HepG2 (cell line): ENCODE results near the gene CES2. TPM values are rescaled to one million over a fixed set of nuclear protein-coding genes. Genes with fewer than 3 reads are reported as not detected.

Experiments used
- BRCA1 ChIP-seq: sonication (generic); formaldehyde crosslinking; IDR thresholded peaks from 2 replicates; pipeline ENCODE4 v1.4.0; 2020; ENCODE audit warnings: missing genetic modification reagents
- CBX1 ChIP-seq: IDR thresholded peaks from one replicate; pipeline ENCODE4 v1.6.1; 2016; ENCODE audit warnings: antibody characterized with exemption, low read depth
- CHD2 ChIP-seq: IDR thresholded peaks from 2 replicates; pipeline ENCODE4 v1.6.1; 2011; ENCODE audit warnings: low read depth, low read length, improper control_type of control experiment
- GTF3A ChIP-seq: sonication (generic); formaldehyde crosslinking; conservative IDR thresholded peaks from 2 replicates; pipeline ENCODE4 v1.4.0; 2020; ENCODE audit warnings: mild to moderate bottlenecking, missing genetic modification reagents
- MAFG ChIP-seq: sonication (generic); formaldehyde crosslinking; IDR thresholded peaks from 2 replicates; pipeline ENCODE4 v1.5.1; 2020; ENCODE audit warnings: mild to moderate bottlenecking, missing genetic modification reagents
- MED8 ChIP-seq: sonication (generic); formaldehyde crosslinking; IDR thresholded peaks from 2 replicates; pipeline ENCODE4 v1.8.1; 2023; ENCODE audit warnings: mild to moderate bottlenecking, missing genetic modification reagents; ENCODE audit not compliant: insufficient replicate concordance
- NR2F6 ChIP-seq, 2 experiments: IDR thresholded peaks; 2 replicates each; pipeline ENCODE4 v1.6.1; 2016; ENCODE audit warnings: antibody characterized with exemption in 1 of 2, mild to moderate bottlenecking in 1 of 2
- REL ChIP-seq: sonication (generic); formaldehyde crosslinking; conservative IDR thresholded peaks from 2 replicates; pipeline ENCODE4 v1.8.0; 2022; ENCODE audit warnings: mild to moderate bottlenecking, missing genetic modification reagents, moderate library complexity
- REPIN1 ChIP-seq: sonication (generic); formaldehyde crosslinking; IDR thresholded peaks from 2 replicates; pipeline ENCODE4 v1.8.0; 2022; ENCODE audit warnings: missing genetic modification reagents, low read depth, mild to moderate bottlenecking, borderline replicate concordance
- SMYD3 ChIP-seq: sonication (generic); formaldehyde crosslinking; IDR thresholded peaks from 2 replicates; pipeline ENCODE4 v1.8.1; 2023; ENCODE audit warnings: mild to moderate bottlenecking, missing genetic modification reagents
- SNAI1 ChIP-seq: sonication (generic); formaldehyde crosslinking; IDR thresholded peaks from 2 replicates; pipeline ENCODE4 v1.5.0; 2020; ENCODE audit warnings: mild to moderate bottlenecking, missing genetic modification reagents, borderline replicate concordance
- SNRNP70 ChIP-seq: fragments of 200-400 bp; formaldehyde crosslinking; IDR thresholded peaks from 2 replicates; pipeline ENCODE4 v1.6.1; 2017; ENCODE audit warnings: mild to moderate bottlenecking, low read depth, low read length, moderate library complexity
- TAF15 ChIP-seq: fragments of 200-400 bp; formaldehyde crosslinking; IDR thresholded peaks from one replicate; pipeline ENCODE4 v1.6.1; 2018; ENCODE audit warnings: mild to moderate bottlenecking, low read depth, low read length; ENCODE audit not compliant: poor library complexity, severe bottlenecking
- U2AF1 ChIP-seq: fragments of 200-400 bp; formaldehyde crosslinking; optimal IDR thresholded peaks from 2 replicates; pipeline ENCODE3; 2017; ENCODE audit warnings: mild to moderate bottlenecking, low read depth, low read length
- ZKSCAN8 ChIP-seq: IDR thresholded peaks from 2 replicates; pipeline ENCODE4 v1.6.1; 2016; ENCODE audit warnings: borderline replicate concordance, missing genetic modification reagents, missing compliant biosample characterization
- ZNF24 ChIP-seq: fragments of 450-650 bp; IDR thresholded peaks from 2 replicates; pipeline ENCODE4 v1.6.1; 2017; ENCODE audit warnings: antibody characterized with exemption, mild to moderate bottlenecking
- ZNF556 ChIP-seq: sonication (generic); formaldehyde crosslinking; IDR thresholded peaks from 2 replicates; pipeline ENCODE4 v1.4.0; 2020; ENCODE audit warnings: mild to moderate bottlenecking, missing genetic modification reagents, borderline replicate concordance
- ZNF883 ChIP-seq: sonication (generic); formaldehyde crosslinking; IDR thresholded peaks from 2 replicates; pipeline ENCODE4 v1.5.1; 2020; ENCODE audit warnings: mild to moderate bottlenecking, missing genetic modification reagents; ENCODE audit errors: not compliant biosample characterization
- ZSCAN25 ChIP-seq: sonication (generic); formaldehyde crosslinking; IDR thresholded peaks from 2 replicates; pipeline ENCODE4 v1.8.0; 2022; ENCODE audit warnings: mild to moderate bottlenecking, missing genetic modification reagents
- ZZZ3 ChIP-seq: sonication (generic); formaldehyde crosslinking; IDR thresholded peaks from 2 replicates; pipeline ENCODE4 v1.4.0; 2020; ENCODE audit warnings: missing genetic modification reagents, mild to moderate bottlenecking, borderline replicate concordance
- polyA plus RNA-seq, 8 experiments: library from polyadenylated mRNA; depleted of rRNA in 3 of 8; stranded (reverse) in 7 of 8; unstranded in 1 of 8; fragments of >200 nt; fragmentation: Illumina TruSeq in 4 of 8; extraction: Trizol in 4 of 8; gene quantifications; 2 replicates each; pipeline versions ENCODE4 v1.2.1 to v1.2.3, GENCODE V29; 2011 to 2016; ENCODE audit warnings: low read depth in 4 of 8, missing spikeins in 1 of 8, mixed read lengths in 1 of 8; ENCODE audit not compliant: insufficient read depth in 1 of 8
- total RNA-seq, 5 experiments: library from RNA; depleted of rRNA; stranded (reverse); fragments of >200 nt; fragmentation: Illumina TruSeq; extraction: Trizol; gene quantifications; 2 replicates each; pipeline ENCODE4 v1.2.3, GENCODE V29; 2016; ENCODE audit warnings: low read depth in 1 of 5
- TF ChIP-seq, protein P1 (sequence below): IDR thresholded peaks from 2 replicates; pipeline ENCODE4 v1.6.1; 2016; ENCODE audit warnings: low read depth
- TF ChIP-seq, protein P2 (sequence below): sonication (generic); formaldehyde crosslinking; IDR thresholded peaks from 2 replicates; pipeline ENCODE4 v1.8.1; 2023; ENCODE audit warnings: mild to moderate bottlenecking, missing genetic modification reagents
- TF ChIP-seq, protein P3 (sequence below): sonication (generic); formaldehyde crosslinking; IDR thresholded peaks from 2 replicates; pipeline ENCODE4 v1.8.1; 2023; ENCODE audit warnings: mild to moderate bottlenecking, moderate library complexity, missing genetic modification reagents
- TF ChIP-seq, protein P4 (sequence below): sonication (generic); formaldehyde crosslinking; IDR thresholded peaks from 2 replicates; pipeline ENCODE4 v1.4.0; 2020; ENCODE audit warnings: missing genetic modification reagents; ENCODE audit errors: not compliant biosample characterization
- TF ChIP-seq, protein P5 (sequence below): fragments of 450-650 bp; IDR thresholded peaks from 2 replicates; pipeline ENCODE4 v1.6.1; 2017

The CES2 gene
- total and polyA plus RNA-seq, 2 of the 13 experiments (the other 11 are each of a cell fraction or from before 2014, with no cell fraction given) = 50.6 to 63.8 TPM

DNA sequence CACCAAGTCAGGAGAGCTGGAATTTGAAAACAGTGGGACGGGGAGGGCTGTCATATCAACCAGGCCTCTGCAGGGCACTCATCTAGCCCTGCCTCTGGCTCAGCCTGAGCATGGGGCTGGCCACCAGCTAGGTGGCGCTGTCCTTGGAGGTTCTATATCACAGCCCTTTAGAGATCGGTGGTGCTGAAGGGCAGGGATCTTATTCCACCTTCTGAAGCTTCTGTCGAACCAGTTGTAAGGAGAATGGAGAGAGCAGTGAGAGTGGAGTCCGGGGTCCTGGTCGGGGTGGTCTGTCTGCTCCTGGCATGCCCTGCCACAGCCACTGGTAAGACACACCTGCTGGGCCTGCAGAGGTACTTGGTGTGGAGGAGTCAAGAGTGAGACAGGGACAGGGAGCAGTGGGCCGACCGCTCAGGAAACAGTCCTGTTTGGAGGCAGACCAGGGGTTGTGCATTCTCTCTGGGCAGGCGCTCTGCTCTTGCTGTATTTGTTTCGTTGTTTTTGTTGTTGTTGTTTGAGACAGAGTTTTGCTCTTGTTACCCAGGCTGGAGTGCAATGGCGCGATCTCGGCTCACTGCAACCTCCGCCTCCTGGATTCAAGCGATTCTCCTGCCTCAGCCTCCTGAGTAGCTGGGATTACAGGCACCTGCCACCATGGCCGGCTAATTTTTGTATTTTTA, 25.9 kb downstream of the CES2 start, which contains the start of gene CES3 (continued):
- TF ChIP-seq CHD2 (no peak), ZNF24 (no peak), ZKSCAN8 (CRISPR knock-in tag) (peak; percentile 66; the same call in 1 of the 2 replicates), U2AF1 (no peak), ZSCAN25 (CRISPR knock-in tag) (no peak; the same call in 1 of the 2 replicates), ZNF556 (peak; percentile 10; the same call in 1 of the 2 replicates), NR2F6 (IDR thresholded peaks at IDR 0.05) (no peak), NR2F6 (CRISPR knock-in tag; IDR thresholded peaks at IDR 0.05) (no peak), SNRNP70 (no peak), CBX1 (peak; percentile 67), GTF3A (CRISPR knock-in tag) (0 out of 2 replicates have a peak, but pooled peaks have one; percentile 19), MAFG (CRISPR knock-in tag) (no peak), SNAI1 (CRISPR knock-in tag) (no peak), TAF15 (no peak), ZZZ3 (peak; percentile 46; the same call in 1 of the 2 replicates), SMYD3 (CRISPR knock-in tag) (no peak), REL (CRISPR knock-in tag) (no peak), REPIN1 (CRISPR knock-in tag) (peak; percentile 68; the same call in 1 of the 2 replicates), BRCA1 (0 out of 2 replicates have a peak, but pooled peaks have one; percentile 41), MED8 (CRISPR knock-in tag) (no peak), ZNF883 (CRISPR knock-in tag) (peak; percentile 81)
- TF ChIP-seq, protein P1, sequence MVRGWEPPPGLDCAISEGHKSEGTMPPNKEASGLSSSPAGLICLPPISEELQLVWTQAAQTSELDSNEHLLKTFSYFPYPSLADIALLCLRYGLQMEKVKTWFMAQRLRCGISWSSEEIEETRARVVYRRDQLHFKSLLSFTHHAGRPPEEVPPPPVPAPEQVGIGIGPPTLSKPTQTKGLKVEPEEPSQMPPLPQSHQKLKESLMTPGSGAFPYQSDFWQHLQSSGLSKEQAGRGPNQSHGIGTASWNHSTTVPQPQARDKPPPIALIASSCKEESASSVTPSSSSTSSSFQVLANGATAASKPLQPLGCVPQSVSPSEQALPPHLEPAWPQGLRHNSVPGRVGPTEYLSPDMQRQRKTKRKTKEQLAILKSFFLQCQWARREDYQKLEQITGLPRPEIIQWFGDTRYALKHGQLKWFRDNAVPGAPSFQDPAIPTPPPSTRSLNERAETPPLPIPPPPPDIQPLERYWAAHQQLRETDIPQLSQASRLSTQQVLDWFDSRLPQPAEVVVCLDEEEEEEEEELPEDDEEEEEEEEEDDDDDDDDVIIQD (CRISPR knock-in tag) = peak; percentile 69; the same call in 1 of the 2 replicates
- TF ChIP-seq, protein P2, sequence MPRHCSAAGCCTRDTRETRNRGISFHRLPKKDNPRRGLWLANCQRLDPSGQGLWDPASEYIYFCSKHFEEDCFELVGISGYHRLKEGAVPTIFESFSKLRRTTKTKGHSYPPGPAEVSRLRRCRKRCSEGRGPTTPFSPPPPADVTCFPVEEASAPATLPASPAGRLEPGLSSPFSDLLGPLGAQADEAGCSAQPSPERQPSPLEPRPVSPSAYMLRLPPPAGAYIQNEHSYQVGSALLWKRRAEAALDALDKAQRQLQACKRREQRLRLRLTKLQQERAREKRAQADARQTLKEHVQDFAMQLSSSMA = no peak
- TF ChIP-seq, protein P3, sequence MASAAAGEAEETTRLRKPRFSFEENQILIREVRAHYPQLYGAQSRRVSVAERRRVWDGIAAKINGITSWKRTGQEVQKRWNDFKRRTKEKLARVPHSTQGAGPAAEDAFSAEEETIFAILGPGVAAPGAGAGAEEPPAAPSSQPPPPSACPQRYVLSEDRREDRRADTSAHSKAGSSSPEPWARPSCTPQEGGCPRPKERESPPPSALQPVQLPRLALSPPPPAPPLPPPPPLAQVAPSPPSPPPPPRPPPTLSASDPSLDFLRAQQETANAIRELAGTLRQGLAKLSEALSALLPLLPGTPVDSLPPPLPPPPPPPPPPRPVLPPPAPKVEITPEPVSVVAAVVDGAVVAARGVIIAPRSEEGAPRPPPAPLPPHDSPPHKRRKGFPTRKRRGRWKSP (CRISPR knock-in tag) = 0 out of 2 replicates have a peak, but pooled peaks have one; percentile 40
- TF ChIP-seq, protein P4, sequence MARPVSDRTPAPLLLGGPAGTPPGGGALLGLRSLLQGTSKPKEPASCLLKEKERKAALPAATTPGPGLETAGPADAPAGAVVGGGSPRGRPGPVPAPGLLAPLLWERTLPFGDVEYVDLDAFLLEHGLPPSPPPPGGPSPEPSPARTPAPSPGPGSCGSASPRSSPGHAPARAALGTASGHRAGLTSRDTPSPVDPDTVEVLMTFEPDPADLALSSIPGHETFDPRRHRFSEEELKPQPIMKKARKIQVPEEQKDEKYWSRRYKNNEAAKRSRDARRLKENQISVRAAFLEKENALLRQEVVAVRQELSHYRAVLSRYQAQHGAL (CRISPR knock-in tag) = no peak
- TF ChIP-seq, protein P5, sequence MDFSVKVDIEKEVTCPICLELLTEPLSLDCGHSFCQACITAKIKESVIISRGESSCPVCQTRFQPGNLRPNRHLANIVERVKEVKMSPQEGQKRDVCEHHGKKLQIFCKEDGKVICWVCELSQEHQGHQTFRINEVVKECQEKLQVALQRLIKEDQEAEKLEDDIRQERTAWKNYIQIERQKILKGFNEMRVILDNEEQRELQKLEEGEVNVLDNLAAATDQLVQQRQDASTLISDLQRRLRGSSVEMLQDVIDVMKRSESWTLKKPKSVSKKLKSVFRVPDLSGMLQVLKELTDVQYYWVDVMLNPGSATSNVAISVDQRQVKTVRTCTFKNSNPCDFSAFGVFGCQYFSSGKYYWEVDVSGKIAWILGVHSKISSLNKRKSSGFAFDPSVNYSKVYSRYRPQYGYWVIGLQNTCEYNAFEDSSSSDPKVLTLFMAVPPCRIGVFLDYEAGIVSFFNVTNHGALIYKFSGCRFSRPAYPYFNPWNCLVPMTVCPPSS = no peak
